NOMO-1 treated with dmso at 0.1 percent for 144 hours (cell line): ENCODE measurements around the gene AHCYL1.
A peak's percentile ranks its signal among the peaks of the same experiment; 100 is the strongest.
"Not testable (repeated sequence)": the region's sequence is repeated elsewhere in the genome, so short reads cannot be mapped to it uniquely, and the experiment has no call there.

Experiments
- DNase-seq: peaks from one replicate; lab custom pipeline; 2025; ENCODE audit not compliant: unreplicated experiment; lab: John Stamatoyannopoulos, UW

AHCYL1 gene

GRCh38 chr1:109984456-109985246, at the start of gene AHCYL1:
TSS of gene AHCYL1 (plus strand) at chr1:109984765. CDS start at chr1:109985053, 288 bp downstream.
- DNase-seq: peak; percentile 99

GRCh38 chr1:109935451-109935900, 49.1 kb upstream of the AHCYL1 start:
- DNase-seq: no peak

- DNase-seq: no peak
These were observed 46.8 kb upstream of the AHCYL1 start for GRCh38 chr1:109937738-109938137.

DNA sequence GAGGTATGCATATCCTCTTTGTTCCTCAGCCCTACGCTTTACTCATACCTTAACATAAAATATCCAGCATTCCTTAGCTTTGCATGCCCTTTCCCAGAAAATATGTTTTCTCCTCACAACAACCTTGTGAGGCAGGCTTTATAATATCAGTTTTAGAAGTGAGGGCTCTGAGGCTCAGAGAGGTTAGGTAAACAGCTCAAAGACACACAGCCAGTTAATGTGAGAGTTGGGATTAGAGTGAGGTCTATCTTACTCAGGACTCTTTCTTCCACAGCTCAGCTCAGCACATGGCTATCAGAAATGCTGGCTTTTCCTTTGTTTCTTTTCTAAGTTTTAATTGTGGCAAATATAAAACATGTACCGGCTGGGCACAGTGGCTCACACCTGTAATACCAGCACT, 46.0 kb upstream of the AHCYL1 start:
- no peak for DNase-seq

DNA sequence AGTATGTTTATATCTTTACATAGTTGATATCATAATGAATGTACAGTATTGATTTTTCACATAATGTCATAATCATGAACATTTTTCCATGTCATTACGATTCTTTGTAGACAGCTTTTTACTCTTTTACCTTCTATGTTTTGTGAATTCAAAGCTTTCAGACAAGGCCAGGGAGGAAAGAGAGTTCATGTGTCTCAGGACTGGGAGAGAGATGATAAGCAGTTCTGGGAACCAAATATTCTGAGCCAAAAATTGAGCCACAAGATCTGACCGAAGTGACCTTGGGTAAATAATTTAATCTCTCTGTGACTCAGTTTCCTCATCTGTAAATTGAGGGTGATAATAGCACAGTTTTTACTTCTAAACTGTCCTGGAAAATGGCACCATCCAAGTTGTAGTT, 42.1 kb upstream of the AHCYL1 start:
- no peak for DNase-seq

GRCh38 chr1:109944541-109944940, 40.0 kb upstream of the AHCYL1 start:
- DNase-seq: peak; percentile 16

DNA sequence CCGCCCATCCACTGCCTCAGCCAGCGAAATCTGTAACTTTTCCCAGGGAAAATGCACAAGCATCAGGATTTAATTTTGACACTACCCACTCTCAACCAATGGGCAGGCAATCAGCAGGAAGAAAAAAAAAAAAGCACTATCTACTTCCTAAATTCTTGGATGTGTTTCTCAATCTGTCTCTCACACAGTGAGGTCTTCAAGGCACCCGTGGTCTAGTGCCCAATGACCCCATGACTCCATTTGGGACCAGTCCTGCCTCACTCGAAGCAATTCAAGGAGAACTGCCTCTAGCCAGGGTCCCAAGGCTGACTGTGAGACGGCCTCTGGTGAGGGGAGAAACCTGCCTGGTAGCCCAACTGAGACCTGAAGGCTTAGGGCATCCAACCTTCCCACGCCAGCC, 38.1 kb upstream of the AHCYL1 start:
- DNase-seq: no peak

- DNase-seq: no peak
These were observed 36.8 kb upstream of the AHCYL1 start for GRCh38 chr1:109947582-109948284.

- no peak for DNase-seq
These were observed 36.3 kb upstream of the AHCYL1 start for GRCh38 chr1:109948285-109948630.

DNA sequence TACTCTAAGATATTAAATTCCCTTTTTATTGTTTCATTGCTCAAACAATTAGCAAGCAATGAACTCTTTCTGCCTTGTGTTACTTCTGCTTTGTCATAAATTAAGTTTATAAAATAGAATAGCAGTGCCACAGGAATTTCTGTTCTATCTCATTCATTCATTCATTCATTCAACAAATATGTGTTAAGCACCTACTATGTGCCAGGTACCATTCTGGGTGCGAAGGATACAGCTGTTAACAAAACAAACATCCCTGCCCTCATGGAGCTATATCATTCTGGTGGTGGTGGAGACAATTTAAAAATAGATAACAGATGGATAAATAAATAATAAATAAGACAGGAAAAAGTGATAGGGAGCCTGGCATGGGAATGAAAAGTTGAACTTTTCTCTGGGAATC, 34.5 kb upstream of the AHCYL1 start:
- no peak for DNase-seq

DNA sequence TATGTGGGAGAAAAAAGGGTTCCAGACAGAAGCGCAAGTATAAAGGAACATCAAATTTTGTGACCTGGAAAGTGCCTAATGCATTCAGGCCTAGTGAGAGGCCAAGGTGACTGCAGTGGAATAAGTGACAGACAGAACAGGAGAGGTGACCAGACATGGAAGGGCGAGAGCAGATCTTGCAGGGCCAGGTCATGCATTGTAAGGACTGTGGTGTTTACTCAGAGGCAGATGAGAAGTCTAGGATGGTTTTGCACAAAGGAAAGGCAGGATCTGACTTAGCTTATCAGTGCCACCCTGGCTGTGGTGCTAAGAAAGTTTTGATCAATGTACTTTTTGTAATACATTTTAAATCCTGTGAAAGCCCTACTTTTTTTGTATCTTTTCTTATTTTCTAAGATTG, 34.1 kb upstream of the AHCYL1 start:
- DNase-seq: no peak

DNA sequence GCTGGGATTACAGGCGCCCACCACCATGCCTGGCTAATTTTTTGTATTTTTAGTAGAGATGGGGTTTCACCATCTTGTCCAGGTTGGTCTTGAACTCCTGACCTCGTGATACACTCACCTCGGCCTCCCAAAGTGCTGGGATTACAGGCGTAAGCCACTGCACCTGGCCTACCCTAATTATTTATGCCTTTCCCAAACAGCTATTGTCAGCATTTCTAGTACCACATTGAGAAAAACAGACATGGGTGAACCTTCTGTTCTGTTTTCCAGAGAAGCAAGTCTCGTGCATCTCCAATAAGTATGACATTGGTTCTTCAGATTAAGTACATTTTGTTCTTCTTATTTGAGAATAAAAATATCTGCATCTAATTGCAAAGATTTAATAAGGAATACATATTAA, 33.1 kb upstream of the AHCYL1 start:
- DNase-seq: not testable (repeated sequence)

DNA sequence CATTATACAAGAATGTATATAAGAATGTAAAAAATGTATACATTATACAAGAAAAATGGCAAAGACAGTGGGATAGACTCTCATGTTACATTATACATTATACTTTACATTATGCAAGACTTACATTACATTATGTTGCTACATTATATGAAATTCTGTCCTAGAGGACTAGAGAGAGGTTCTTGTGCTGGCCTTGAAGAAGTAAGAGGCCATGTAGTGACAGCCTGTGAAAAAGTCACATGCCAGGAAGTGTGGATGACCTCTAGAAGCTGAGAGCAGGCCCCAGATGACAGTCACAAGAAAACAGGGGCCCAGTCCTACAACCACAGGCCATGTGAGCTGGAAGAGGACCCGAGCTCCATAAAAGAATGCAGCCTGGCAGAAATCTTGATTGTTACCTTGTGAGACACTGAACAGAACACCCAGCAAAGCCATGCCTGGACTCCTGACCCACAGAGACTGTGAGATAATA, 30.5 kb upstream of the AHCYL1 start:
- no peak for DNase-seq

DNA sequence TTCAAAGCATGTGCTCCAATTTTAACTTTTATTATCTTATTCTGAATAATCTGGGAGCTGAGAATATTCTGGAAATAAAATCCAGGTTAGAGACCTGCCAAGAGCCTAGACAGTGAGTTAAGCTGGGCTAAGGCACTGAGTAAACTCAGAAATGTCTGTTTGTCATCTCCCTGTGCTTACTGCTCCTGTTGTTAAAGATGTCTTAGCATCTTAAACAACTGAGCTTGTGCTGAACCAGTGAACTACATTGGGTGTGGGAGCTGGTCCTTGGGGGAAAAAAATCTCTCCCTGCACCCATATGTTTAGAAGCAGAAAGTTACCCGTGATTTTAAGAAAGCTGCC, 25.0 kb upstream of the AHCYL1 start:
- no peak for DNase-seq

- no peak for DNase-seq
These were observed 24.4 kb upstream of the AHCYL1 start for GRCh38 chr1:109959974-109960744.

GRCh38 chr1:109960745-109961094, 23.8 kb upstream of the AHCYL1 start:
- no peak for DNase-seq

DNA sequence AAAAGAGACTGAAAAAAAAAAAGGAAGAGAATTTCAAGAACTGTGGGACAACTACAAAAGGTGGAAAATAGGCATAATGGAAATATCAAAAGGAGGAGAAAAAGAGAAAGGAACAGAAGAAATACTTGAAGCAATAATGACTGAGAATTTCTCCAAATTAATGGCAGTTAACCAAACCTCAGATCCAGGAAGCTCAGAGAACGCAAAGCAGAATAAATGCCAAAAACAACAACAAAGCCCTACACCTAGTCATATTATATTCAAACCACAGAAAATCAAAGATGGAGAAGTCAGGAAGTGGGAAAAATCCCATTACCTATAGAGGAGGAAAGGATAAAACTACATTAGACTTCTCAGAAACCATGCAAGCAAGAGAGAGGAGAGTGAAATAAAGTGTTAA, 20.7 kb upstream of the AHCYL1 start:
- no peak for DNase-seq

DNA sequence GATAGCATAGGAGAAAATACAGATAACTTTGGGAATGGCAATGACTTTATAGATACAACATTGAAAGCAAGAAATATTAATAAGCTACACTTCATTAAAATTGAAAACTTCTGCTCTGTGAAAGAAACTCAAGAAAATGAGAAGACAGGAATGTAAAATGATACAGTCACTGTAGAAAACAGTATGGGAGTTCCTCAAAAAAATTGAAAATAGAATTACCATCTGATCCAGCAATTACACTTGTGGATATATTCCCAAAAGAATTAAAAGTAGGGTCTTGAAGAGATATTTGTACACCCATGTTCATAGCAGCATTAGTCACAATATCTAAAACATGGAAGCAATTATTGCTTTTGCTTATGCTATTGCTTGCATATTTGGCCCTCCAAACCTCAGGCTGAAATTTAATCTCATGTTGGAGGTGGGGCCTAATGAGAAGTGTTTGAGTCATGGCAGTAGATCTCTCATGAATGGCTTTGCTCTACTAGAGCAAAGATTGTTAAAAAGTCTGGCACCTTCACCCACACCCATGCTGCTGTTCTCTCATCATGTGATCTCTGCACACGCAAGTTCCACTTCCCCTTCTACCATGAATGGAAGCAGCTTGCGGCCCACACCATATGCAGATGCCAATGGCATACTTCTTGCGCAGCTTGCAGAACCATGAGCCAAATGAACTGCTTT, 15.3 kb upstream of the AHCYL1 start:
- no peak for DNase-seq

GRCh38 chr1:109969907-109970306, 14.7 kb upstream of the AHCYL1 start:
- DNase-seq: no peak

DNA sequence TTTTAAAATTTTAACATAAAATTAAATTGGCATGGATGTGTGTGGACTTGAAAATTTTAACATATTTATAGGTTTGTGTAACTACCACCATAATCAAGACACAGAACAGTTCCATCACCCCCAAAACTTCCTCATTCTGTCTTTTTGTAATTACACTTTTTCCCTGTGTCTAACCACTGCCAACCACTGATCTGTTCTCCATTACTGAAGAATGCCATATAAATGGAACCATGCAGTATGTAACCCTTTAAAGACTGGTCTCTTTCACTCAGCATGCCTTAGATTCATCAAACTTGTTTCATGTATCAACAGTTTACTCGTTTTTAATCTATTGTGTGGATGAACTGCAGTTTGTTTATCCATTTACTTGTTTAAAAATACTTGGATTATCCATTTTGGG, 13.0 kb upstream of the AHCYL1 start:
- no peak for DNase-seq

DNA sequence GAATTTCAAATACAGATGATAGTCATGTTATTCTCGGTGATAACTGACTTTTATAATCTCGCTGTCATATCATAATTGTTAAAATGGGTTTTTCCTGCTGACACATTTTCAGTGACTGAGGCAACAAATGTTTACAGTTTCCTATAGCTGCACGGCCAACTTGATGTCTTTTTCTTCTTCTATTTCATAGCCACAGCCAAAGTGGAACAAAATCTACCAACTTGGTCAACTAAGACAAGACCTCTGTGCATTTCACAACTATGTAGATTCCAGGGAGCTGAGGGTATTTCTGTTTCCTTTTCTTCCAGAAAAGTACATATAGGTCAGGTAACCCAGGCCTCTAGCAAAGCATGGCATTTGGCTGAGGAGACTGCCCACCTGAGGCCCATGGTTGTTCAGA, 10.4 kb upstream of the AHCYL1 start:
- DNase-seq: no peak
